Mucosa of stomach (tissue), 1 donor: Measurements from ENCODE around the gene LASP1NB.
"Not testable (repeated sequence)": the region's sequence is repeated elsewhere in the genome, so short reads cannot be mapped to it uniquely, and the experiment has no call there.

Experiments used
- H3K27me3 ChIP-seq: one replicate; pipeline ENCODE4 v1.7.0; 2013; ENCODE audit warnings: mild to moderate bottlenecking, low read length; ENCODE audit not compliant: control insufficient read depth, insufficient read depth
- H3K36me3 ChIP-seq: one replicate; pipeline ENCODE4 v1.7.0; 2013; ENCODE audit warnings: low read length; ENCODE audit not compliant: control insufficient read depth, insufficient read depth
- H3K4me1 ChIP-seq: one replicate; pipeline ENCODE4 v1.7.0; 2013; ENCODE audit warnings: mild to moderate bottlenecking, low read length; ENCODE audit not compliant: control insufficient read depth, insufficient read depth
- H3K4me3 ChIP-seq: one replicate; pipeline ENCODE4 v1.7.0; 2013; ENCODE audit warnings: low read length
- H3K9ac ChIP-seq: one replicate; pipeline ENCODE4 v1.7.0; 2013; ENCODE audit warnings: mild to moderate bottlenecking, low read length, moderate library complexity
- H3K9me3 ChIP-seq: one replicate; pipeline ENCODE4 v1.7.0; 2013; ENCODE audit warnings: mild to moderate bottlenecking, low read length, moderate library complexity; ENCODE audit not compliant: control insufficient read depth
- donor health status: Pancreatic carcinoma.

LASP1NB gene

DNA sequence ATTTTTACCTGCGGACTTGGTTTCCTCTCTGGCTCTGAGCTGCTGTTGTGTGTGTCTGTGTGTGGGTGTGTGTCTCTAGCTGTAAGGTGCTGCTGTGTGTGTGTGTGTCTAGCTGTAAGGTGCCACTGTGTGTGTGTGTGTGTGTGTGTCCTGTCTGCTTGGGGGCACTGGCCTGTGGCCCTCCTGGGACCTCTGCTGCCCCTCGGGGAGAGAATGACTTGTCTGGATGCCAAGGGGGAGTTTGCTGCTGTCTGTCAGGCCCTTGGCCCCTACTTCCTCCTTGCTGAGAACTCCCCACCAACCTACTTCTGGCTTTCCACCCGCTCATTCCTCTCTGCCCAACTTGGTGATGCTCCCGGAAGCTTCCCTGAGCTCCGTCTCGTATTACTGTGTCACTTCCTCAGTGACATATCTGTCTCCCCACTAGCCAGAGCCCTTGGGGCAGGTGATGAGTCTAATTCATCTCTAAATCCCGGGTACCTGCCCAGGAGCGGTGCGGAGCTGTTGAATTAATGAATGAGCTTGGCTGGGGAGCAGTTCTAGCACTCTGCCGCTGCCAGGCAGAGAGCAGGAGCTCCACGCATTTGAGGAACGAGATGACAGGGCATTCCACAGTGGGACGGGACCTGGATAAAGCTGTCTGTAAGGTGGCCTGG lies 3.5 kb upstream of the LASP1NB start:
- Histone ChIP-seq H3K9me3 (no peaks in the 10 kb centered on the region), H3K27me3 (no peaks in the 10 kb centered on the region), H3K4me3 (no peak overlapping the region), H3K9ac (no peak overlapping the region), H3K36me3 (peaks cover 28% of the 10 kb centered on the region), H3K4me1 (peaks cover 9% of the 10 kb centered on the region)

DNA sequence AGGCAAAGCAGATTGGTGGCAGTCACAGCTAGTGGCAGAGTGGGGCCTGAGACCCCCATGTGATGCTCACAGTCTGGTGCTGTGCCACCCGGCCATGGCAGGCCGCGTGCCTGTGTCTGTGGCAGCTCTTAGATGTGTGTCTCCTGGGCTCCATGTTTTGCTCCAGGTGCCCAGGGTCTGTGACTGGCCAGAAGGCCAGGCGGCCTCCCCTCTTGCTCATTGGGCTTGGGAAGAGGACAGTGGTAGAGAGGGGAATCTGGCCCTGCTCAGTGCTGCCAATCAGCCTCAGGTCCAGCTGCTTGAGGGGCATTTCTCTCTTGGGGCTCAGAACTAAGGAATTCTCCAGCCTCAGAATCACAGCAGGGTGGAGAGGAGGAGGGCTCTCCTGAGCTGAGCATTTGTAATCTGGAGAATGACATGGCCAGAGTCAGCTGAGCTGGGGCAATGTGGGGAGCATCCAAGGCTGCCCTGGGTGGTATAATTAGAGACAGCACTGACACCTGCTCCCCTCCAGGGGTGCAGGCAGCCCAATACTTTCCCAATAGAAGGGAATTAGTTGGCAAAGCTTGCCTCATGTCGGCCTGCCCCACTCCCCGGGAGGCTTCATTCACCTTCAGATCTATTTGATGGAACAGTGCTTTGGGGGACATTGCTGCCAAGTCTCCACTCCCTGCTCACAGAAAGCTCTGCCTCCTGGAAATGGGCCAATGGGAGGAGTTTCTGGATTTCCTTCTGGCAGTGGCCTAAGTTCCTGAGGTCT lies 2.7 kb upstream of the LASP1NB start:
- Histone ChIP-seq H3K9me3 (no peaks in the 10 kb centered on the region), H3K27me3 (no peaks in the 10 kb centered on the region), H3K9ac (no peak overlapping the region), H3K4me1 (peaks cover 9% of the 10 kb centered on the region), H3K4me3 (no peak overlapping the region), H3K36me3 (peaks cover 26% of the 10 kb centered on the region)

DNA sequence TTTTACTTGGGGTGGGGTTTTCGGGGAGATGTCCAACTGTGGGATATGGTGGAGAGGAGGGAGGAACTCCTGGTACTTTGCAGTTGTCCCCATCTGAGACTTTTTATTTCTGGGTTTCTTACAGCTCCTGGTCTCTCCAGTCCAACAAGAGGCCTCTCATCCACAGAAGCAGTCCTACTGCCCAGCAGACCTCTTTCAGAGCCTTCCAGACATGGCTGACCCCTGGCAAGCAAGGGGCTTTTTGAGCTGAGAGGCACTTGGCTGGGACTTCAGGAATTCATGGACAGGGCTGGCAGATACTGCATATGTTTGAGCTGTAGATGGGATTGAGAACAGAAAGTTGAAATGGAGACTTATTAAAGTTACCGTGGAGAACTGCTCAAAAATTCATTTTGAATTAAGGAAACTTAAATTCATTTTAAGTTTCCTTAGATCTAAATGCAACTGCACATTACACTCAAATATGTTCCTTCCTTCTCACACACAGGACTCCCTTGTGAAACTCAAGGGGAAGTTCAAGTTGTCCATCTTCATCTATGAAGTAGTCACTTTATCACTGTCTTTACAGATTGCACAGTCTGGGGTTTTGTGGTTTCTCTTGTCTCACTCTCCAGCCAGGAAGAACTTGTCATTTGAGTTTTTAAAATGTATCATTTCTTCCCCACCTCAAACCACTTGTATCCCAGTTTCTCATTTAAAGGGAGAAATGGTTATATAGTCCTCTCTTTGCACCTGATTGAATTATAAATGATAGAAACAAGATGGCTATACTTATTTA lies 1.1 kb downstream of the LASP1NB start:
- Histone ChIP-seq H3K4me3 (no peak overlapping the region), H3K36me3 (no peaks in the 10 kb centered on the region), H3K9me3 (no peaks in the 10 kb centered on the region), H3K27me3 (no peaks in the 10 kb centered on the region), H3K4me1 (peaks cover 9% of the 10 kb centered on the region), H3K9ac (no peak overlapping the region)

DNA sequence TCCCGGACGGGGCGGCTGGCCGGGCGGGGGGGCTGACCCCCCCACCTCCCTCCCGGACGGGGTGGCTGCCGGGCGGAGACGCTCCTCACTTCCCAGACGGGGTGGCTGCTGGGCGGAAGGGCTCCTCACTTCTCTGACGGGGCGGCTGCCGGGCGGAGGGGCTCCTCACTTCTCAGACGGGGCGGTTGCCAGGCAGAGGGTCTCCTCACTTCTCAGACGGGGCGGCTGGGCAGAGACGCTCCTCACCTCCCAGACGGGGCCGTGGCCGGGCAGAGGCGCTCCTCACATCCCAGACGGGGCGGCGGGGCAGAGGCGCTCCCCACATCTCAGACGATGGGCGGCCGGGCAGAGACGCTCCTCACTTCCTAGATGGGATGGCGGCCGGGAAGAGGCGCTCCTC lies 5.4 kb downstream of the LASP1NB start:
- not testable (repeated sequence) for H3K36me3 ChIP-seq, H3K4me1 ChIP-seq, H3K9me3 ChIP-seq, H3K27me3 ChIP-seq, H3K9ac ChIP-seq, H3K4me3 ChIP-seq

DNA sequence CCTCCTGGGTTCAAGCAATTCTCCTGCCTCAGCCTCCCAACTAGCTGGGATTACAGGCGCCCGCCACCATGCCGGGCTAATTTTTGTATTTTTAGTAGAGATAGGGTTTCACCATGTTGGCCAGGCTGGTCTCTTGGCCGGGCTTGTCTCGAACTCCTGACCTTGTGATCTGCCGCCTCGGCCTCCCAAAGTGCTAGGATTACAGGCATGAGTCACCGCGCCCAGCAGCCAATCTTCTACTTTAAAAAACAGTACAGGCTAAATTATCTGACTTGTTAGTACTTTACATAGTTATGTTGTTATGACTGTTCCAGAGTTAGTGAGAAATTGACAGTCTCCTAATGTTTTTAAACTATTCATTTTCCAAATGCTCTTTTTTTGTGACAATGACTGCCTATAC lies 8.5 kb downstream of the LASP1NB start:
- not testable (repeated sequence) for H3K27me3 ChIP-seq, H3K4me1 ChIP-seq, H3K9me3 ChIP-seq, H3K36me3 ChIP-seq, H3K4me3 ChIP-seq, H3K9ac ChIP-seq

DNA sequence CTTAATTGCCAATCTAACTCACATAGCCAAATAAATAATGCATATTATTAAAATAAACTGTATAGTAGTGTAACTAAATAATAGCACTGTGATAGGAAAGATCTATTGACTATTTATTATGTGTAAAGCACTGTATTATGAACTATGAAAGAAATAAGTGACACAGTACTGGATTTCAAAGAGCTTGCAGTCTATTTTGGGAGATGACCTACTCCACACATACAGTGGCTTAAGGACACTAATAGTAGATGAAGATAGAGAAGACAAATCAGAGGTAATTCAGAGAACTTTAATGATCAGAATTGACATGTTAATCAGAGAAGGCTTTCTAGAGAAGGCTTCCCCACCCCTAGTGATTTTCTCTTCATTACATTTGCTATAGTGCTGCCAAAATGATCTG lies 14.6 kb downstream of the LASP1NB start:
- Histone ChIP-seq H3K9me3 (no peaks in the 10 kb centered on the region), H3K9ac (no peak overlapping the region), H3K4me1 (no peaks in the 10 kb centered on the region), H3K4me3 (no peak overlapping the region), H3K27me3 (peaks cover 6% of the 10 kb centered on the region), H3K36me3 (no peaks in the 10 kb centered on the region)

DNA sequence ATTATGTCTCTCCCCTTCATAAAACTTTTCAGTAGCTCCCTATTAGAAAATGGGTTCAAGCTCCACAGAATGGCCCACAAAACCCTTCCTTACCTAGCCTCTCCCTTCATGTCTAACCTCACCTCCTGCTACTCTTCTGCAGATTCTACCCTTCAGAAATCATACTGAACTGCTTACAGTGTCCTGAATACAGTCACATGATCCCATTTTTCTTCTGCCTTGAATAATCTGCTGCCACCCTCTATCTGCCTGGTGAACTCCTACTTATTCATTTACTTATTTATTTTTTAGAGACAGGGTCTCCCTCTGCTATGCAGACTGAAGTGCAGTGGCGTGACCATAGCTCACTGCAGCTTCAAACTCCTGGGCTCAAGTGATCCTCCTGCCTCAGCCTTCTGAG lies 15.0 kb downstream of the LASP1NB start:
- peaks cover 6% of the 10 kb centered on the region for H3K27me3 ChIP-seq
- H3K4me1 ChIP-seq, result no peaks in the 10 kb centered on the region
- no peaks in the 10 kb centered on the region for H3K36me3 ChIP-seq
- no peaks in the 10 kb centered on the region for H3K9me3 ChIP-seq
- H3K9ac ChIP-seq, result no peak overlapping the region
- no peak overlapping the region for H3K4me3 ChIP-seq

DNA sequence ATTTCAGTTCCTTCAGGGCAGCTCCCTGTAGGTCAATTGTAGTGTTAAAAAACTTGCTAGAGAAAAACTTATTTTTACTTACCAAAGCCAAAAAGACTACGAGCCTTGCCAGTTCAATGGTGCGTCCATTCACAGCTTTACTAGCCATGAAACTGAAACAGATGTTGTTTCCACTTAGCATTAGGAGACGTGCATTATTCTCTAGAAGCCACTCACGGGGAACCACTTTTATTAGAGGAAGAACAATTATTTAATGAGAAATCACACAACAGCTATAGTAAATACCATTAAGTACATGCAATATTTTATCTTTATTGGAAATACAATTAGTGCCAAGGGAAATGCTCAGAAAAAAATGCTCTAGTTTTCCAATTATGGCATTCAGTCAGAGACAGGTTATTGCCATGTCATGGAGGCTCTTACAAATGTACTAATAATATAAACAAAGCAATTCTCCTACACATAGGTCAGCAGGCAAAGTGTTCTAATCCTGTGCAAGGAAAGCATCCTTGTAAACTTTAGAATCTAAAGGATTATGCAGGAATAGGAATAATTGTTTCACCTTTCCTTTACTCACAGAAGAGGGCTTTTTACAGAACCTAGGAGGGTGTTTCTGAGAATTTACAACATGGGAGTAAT lies 17.4 kb downstream of the LASP1NB start:
- no peak overlapping the region for H3K4me3 ChIP-seq
- no peaks in the 10 kb centered on the region for H3K9me3 ChIP-seq
- H3K36me3 ChIP-seq, result no peaks in the 10 kb centered on the region
- no peak overlapping the region for H3K9ac ChIP-seq
- no peaks in the 10 kb centered on the region for H3K4me1 ChIP-seq
- H3K27me3 ChIP-seq, result no peaks in the 10 kb centered on the region

DNA sequence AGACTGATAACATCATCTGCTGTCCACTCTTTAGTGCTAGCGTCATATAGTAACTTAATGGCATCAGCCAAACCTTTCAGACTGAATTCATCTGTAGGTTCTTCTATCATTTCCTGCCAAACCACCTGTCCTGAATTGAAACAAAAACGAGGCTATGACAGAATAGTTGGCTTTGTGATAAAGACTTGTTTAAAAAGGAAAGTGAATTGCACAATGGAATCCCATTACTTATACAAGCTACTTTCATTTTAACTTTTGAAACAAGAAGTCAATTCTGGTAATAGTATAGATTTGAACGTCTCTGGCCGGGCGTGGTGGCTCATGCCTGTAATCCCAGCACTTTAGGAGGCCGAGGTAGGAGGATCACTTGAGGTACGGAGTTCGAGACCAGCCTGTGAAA lies 18.2 kb downstream of the LASP1NB start:
- Histone ChIP-seq H3K36me3 (no peaks in the 10 kb centered on the region), H3K27me3 (no peaks in the 10 kb centered on the region), H3K4me3 (no peak overlapping the region), H3K9me3 (no peaks in the 10 kb centered on the region), H3K4me1 (no peaks in the 10 kb centered on the region), H3K9ac (no peak overlapping the region)

DNA sequence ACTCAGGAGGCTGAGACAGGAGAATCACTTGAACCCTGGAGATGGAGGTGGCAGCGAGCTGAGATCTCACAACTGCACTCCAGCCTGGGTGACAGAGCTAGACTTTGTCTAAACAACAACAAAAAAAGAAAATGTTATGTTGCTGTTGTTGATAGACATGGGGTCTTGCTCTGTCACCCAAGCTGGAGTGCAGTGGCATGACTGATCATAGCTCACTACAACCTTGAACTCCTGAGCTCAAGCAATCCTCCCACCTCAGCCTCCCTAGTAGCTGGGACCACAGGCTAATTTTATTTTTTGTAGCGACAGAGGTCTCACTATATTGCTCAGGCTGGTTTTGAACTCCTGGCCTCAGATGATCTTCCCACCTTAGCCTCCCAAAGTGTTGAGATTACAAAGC lies 21.8 kb downstream of the LASP1NB start:
- Histone ChIP-seq H3K27me3 (no peaks in the 10 kb centered on the region), H3K9me3 (no peaks in the 10 kb centered on the region), H3K9ac (no peak overlapping the region), H3K4me3 (no peak overlapping the region), H3K36me3 (no peaks in the 10 kb centered on the region), H3K4me1 (no peaks in the 10 kb centered on the region)

DNA sequence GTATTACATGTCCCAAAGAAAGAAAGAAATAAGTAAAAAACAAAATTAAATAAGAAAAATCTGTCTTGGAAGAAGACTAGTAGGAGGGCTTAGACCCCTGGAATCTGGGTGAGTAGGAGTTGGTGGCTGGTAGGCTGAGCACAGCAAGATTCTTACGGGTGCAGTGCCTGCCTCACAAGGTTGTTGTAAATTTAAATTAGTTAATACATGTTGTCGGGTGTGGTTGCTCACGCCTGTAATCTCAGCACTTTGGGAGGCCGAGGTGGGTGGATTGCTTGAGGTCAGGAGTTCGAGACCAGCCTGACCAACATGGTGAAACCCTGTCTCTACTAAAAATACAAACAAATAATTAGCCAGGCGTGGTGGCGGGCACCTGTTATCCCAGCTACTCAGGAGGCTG lies 28.4 kb downstream of the LASP1NB start:
- not testable (repeated sequence) for H3K4me1 ChIP-seq, H3K9ac ChIP-seq, H3K36me3 ChIP-seq, H3K27me3 ChIP-seq, H3K9me3 ChIP-seq, H3K4me3 ChIP-seq

DNA sequence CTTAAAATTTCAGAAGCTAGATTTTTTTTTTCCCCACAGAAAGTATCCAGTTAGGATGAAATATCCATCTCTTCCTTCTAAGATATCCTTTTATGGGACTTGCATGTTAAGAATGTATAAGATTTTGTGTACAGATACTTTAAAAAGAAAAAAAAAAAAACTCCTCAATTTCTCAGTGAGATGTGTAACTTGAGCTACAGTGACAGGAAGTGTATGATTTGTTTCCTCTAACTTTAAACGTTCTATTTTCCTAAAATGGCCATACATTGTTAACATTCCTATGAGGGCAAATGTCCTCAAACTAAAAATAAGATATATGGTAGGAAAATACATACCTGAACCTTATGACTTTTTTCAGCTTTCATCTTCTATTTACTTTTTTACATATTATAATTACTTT lies 32.9 kb downstream of the LASP1NB start:
- Histone ChIP-seq H3K27me3 (no peaks in the 10 kb centered on the region), H3K4me3 (no peak overlapping the region), H3K4me1 (no peaks in the 10 kb centered on the region), H3K9me3 (no peaks in the 10 kb centered on the region), H3K36me3 (no peaks in the 10 kb centered on the region), H3K9ac (no peak overlapping the region)
